Skeletal muscle satellite cell (primary cell): ENCODE measurements around the gene GMNN.

Experiments
- H3K27me3 ChIP-seq: 2 replicates; pipeline ENCODE4 v1.7.0; 2013; ENCODE audit warnings: low read length; ENCODE audit not compliant: control insufficient read depth, insufficient read depth
- H3K36me3 ChIP-seq: 2 replicates; pipeline ENCODE4 v1.7.0; 2013; ENCODE audit warnings: mild to moderate bottlenecking, control low read depth, low read length; ENCODE audit not compliant: insufficient read depth
- H3K4me1 ChIP-seq: 2 replicates; pipeline ENCODE4 v1.7.0; 2013; ENCODE audit warnings: low read length; ENCODE audit not compliant: control insufficient read depth, insufficient read depth
- H3K4me2 ChIP-seq: 2 replicates; pipeline ENCODE4 v1.7.0; 2013; ENCODE audit warnings: mild to moderate bottlenecking, low read length
- H3K4me3 ChIP-seq: 2 replicates; pipeline ENCODE4 v1.7.0; 2013; ENCODE audit warnings: low read length
- H3K9ac ChIP-seq: 2 replicates; pipeline ENCODE4 v1.7.0; 2013; ENCODE audit warnings: mild to moderate bottlenecking, low read depth, low read length, moderate library complexity
- H3K9me3 ChIP-seq: replicated peaks from 2 replicates; pipeline ENCODE4 v1.7.0; 2013; ENCODE audit warnings: mild to moderate bottlenecking, control low read depth, low read length

Gene GMNN

DNA sequence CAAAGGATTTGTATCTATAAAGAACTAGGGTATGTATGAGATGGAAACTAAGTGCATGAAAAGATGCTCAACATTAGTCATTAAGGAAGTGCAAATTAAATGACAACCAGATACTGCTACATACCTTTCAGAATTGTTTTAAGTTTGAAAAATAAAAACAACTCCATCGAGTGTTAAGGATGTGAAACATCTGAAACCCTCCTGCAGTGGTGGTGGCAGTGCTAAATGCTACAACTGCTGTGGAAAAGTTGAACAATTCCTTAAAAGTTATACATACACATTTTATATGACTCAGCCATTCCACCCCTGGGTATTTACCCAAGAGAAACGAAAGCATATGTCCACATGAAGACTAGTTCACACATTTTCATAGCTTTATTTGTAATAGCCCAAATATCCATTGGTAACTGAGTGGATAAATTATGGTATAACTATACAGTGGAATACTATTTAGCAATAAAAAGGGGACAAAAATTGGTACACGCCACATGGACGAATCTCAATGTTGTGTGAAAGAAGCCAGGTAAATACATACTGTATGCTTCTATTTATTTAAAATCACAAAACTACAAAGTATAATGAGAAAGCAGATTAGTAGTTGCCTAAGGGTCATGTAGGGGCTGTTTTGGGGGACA, 13.4 kb downstream of the GMNN start:
- no peak overlapping the region for H3K4me2 ChIP-seq
- no peaks in the 10 kb centered on the region for H3K4me1 ChIP-seq
- H3K36me3 ChIP-seq = peaks cover 19% of the 10 kb centered on the region
- no peak overlapping the region for H3K9ac ChIP-seq
- H3K9me3 ChIP-seq = no peaks in the 10 kb centered on the region
- H3K4me3 ChIP-seq = no peak overlapping the region
- H3K27me3 ChIP-seq = no peaks in the 10 kb centered on the region

- Histone ChIP-seq H3K4me3 (no peak overlapping the region), H3K9ac (no peak overlapping the region), H3K9me3 (no peaks in the 10 kb centered on the region), H3K4me1 (no peaks in the 10 kb centered on the region), H3K4me2 (no peak overlapping the region), H3K27me3 (no peaks in the 10 kb centered on the region), H3K36me3 (no peaks in the 10 kb centered on the region)
These were observed 20.4 kb downstream of the GMNN start for GRCh38 chr6:24795106-24795505.

GRCh38 chr6:24796616-24797290, 22.0 kb downstream of the GMNN start:
- H3K9me3 ChIP-seq = no peaks in the 10 kb centered on the region
- no peak overlapping the region for H3K4me2 ChIP-seq
- no peaks in the 10 kb centered on the region for H3K36me3 ChIP-seq
- no peak overlapping the region for H3K9ac ChIP-seq
- H3K27me3 ChIP-seq = no peaks in the 10 kb centered on the region
- H3K4me3 ChIP-seq = no peak overlapping the region
- H3K4me1 ChIP-seq = no peaks in the 10 kb centered on the region

- no peak overlapping the region for H3K4me3 ChIP-seq
- H3K9me3 ChIP-seq = no peaks in the 10 kb centered on the region
- H3K9ac ChIP-seq = no peak overlapping the region
- no peaks in the 10 kb centered on the region for H3K27me3 ChIP-seq
- H3K4me1 ChIP-seq = peaks cover 8% of the 10 kb centered on the region
- no peak overlapping the region for H3K4me2 ChIP-seq
- no peaks in the 10 kb centered on the region for H3K36me3 ChIP-seq
These were observed 23.0 kb downstream of the GMNN start for GRCh38 chr6:24797596-24798216.

- Histone ChIP-seq H3K4me2 (no peak within 1 kb of the TSS), H3K36me3 (no peaks in the 10 kb centered on the region), H3K4me1 (peaks cover 14% of the 10 kb centered on the region), H3K9me3 (no peaks in the 10 kb centered on the region), H3K9ac (no peak within 1 kb of the TSS), H3K4me3 (no peak within 1 kb of the TSS), H3K27me3 (no peaks in the 10 kb centered on the region)
These were observed 24.2 kb downstream of the GMNN start, which contains the start of gene ARMH2 for GRCh38 chr6:24798740-24799540. ARMH2 (minus strand) TSS chr6:24798917; CDS start chr6:24798857, 60 bp downstream.

DNA sequence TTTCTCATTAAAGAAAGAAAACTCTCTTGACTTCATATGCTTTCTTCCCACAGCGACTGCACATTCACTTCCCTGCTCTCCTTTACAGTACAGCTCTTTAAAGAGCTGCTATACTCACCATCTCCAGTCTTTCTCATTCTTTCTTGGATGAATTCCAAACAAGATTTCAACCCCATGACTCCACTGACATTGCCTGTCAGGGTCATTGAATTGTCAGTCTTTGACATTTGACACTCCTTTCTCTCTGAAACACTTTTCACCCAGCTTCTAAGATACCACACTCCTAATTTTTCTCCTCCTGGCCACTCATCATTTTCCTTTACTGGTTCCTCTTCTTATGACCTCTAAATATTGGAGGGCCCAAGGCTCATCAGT, 24.8 kb downstream of the GMNN start:
- H3K4me2 ChIP-seq = no peak overlapping the region
- no peaks in the 10 kb centered on the region for H3K27me3 ChIP-seq
- H3K4me1 ChIP-seq = peaks cover 14% of the 10 kb centered on the region
- no peaks in the 10 kb centered on the region for H3K36me3 ChIP-seq
- no peak overlapping the region for H3K9ac ChIP-seq
- H3K4me3 ChIP-seq = no peak overlapping the region
- no peaks in the 10 kb centered on the region for H3K9me3 ChIP-seq

DNA sequence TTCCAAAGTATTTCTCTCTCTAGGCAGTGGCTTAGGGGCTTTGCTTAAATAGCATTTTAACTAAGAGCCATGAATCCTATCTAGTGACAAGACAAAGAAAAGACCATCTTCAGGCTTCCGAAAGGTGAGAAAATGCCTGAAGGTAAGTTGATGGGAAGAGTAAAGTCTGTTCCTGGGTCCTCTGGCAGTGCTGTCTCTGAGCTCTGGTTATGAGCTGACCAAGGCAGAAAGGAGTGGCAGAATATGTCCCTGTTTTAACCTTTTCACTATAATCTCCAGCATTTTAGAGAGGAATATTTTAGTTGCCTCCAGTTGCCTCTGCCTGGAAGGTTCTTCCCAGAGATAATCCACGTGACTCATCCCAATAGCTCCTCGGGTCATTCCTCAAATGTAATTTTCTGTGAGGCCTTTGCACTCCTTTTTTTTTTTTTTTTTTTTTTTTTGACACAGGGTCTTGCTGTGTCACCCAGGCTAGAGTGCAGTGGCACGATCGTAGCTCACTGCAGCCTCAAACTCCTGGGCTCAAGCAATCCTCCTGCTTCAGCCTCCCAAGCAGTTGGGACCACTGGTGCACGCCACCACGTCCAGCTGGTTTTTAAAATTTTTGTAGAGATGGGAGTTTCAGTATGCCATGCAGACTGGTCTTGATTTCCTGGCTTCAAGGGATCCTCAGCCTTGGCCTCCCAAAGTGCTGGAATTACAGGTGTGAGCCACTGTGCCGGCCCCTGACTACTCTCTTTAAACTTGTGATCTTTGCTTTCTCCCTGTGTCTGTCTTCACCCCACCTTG, 27.7 kb downstream of the GMNN start:
- H3K9ac ChIP-seq = no peak overlapping the region
- no peaks in the 10 kb centered on the region for H3K36me3 ChIP-seq
- peaks cover 14% of the 10 kb centered on the region for H3K4me1 ChIP-seq
- no peaks in the 10 kb centered on the region for H3K27me3 ChIP-seq
- H3K9me3 ChIP-seq = no peaks in the 10 kb centered on the region
- no peak overlapping the region for H3K4me3 ChIP-seq
- no peak overlapping the region for H3K4me2 ChIP-seq

DNA sequence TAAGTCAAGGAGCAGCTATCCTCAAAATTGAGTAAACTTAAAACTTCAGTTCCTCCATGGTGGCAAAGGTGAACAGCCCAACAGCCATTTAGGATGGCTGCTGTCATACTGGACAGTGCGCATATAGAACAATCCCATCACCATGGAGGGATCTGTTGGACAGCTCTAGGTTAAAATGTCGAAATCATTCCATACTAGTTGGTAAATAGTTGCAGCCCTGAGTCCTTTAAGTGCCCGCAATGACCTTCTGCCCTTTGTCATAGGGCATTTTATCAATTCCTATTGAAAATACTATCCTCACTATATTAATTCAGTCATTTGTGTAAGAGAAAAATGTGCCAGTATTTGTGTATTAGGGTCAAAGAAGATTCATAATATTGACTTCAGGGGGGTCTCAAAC, 32.8 kb downstream of the GMNN start:
- H3K4me1 ChIP-seq = peaks cover 7% of the 10 kb centered on the region
- H3K9ac ChIP-seq = no peak overlapping the region
- H3K27me3 ChIP-seq = no peaks in the 10 kb centered on the region
- no peak overlapping the region for H3K4me2 ChIP-seq
- H3K4me3 ChIP-seq = no peak overlapping the region
- no peaks in the 10 kb centered on the region for H3K36me3 ChIP-seq
- no peaks in the 10 kb centered on the region for H3K9me3 ChIP-seq

GRCh38 chr6:24809728-24810127, 35.0 kb downstream of the GMNN start:
- no peaks in the 10 kb centered on the region for H3K36me3 ChIP-seq

DNA sequence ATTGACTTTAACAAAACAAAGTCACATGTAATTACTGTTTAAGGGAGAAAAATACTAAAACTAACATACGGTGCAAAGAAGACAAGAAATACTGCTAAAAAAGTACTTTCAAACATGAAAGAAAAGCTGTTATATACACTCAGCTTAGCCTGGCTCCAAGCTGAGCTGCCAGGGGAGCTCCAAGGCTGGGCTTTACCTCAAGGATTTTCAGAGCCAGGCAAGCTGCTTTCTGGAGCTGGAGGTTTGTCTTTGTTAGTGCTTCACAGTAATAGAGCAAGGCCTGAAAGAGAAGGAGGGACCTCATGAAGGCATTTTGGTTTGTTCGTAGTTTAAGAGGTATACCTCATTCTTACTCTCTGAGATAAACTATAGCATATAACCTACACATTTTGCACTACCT, 43.6 kb downstream of the GMNN start:
- H3K9me3 ChIP-seq = no peaks in the 10 kb centered on the region

More at GRCh38 chr6:24809728-24810127, 35.0 kb downstream of the GMNN start:
- H3K4me3 ChIP-seq = no peak overlapping the region
- H3K4me1 ChIP-seq = no peaks in the 10 kb centered on the region
- H3K9ac ChIP-seq = no peak overlapping the region
- H3K9me3 ChIP-seq = no peaks in the 10 kb centered on the region
- no peaks in the 10 kb centered on the region for H3K27me3 ChIP-seq
- H3K4me2 ChIP-seq = no peak overlapping the region

More for the DNA sequence above, 43.6 kb downstream of the GMNN start:
- Histone ChIP-seq H3K4me2 (no peak overlapping the region), H3K36me3 (no peaks in the 10 kb centered on the region), H3K4me1 (peaks cover 3% of the 10 kb centered on the region), H3K27me3 (no peaks in the 10 kb centered on the region), H3K9ac (no peak overlapping the region), H3K4me3 (no peak overlapping the region)
